Esophagus muscularis mucosa (tissue), 4 donors: ENCODE results near the gene TEKTIP1. TPM values are rescaled to one million over a fixed set of nuclear protein-coding genes. Genes with fewer than 3 reads are reported as not detected.

Source experiments
- DNase-seq: peaks from one replicate; pipeline ENCODE4 v3.0.0-alpha.2; 2017; ENCODE audit errors: extremely low spot score
- H3K27ac ChIP-seq, 4 donors: fragments of 200-600 bp; sonication (generic); replicated peaks in 1 of 4; 1 replicate in 3 of 4; 2 replicates in 1 of 4; pipeline ENCODE4 v1.5.1; 2016 to 2019; ENCODE audit warnings: mild to moderate bottlenecking in 1 of 4
- H3K27me3 ChIP-seq, 4 donors: fragments of 200-600 bp; sonication (generic); one replicate each; pipeline versions ENCODE4 v1.5.1 to v1.6.0; 2016 to 2019
- H3K36me3 ChIP-seq, 4 donors: fragments of 200-600 bp; sonication (generic); one replicate each; pipeline ENCODE4 v1.5.1; 2016 to 2019
- H3K4me1 ChIP-seq, 4 donors: fragments of 200-600 bp; sonication (generic); one replicate each; pipeline ENCODE4 v1.5.1; 2016 to 2019
- H3K4me3 ChIP-seq, 4 donors: fragments of 200-600 bp; sonication (generic); 1 replicate in 2 of 4; 2 replicates in 2 of 4; pipeline ENCODE4 v1.5.1; 2016 to 2019; ENCODE audit warnings: mild to moderate bottlenecking in 4 of 4, moderate library complexity in 1 of 4
- H3K9me3 ChIP-seq, 4 donors: fragments of 200-600 bp; sonication (generic); 1 replicate in 3 of 4; 2 replicates in 1 of 4; pipeline ENCODE4 v1.5.1; 2016 to 2019
- CTCF ChIP-seq, 3 experiments: fragments of 200-600 bp in 2 of 3; fragments of 450-650 bp in 1 of 3; sonication (generic) in 2 of 3; IDR thresholded peaks; one replicate each; pipeline ENCODE4 v1.5.1; 2017 to 2019; ENCODE audit warnings: antibody characterized with exemption in 3 of 3, mild to moderate bottlenecking in 2 of 3, moderate library complexity in 1 of 3
- EP300 ChIP-seq: sonication (generic); formaldehyde crosslinking; IDR thresholded peaks from one replicate; pipeline ENCODE4 v1.6.1; 2017; ENCODE audit warnings: antibody characterized with exemption
- POLR2A ChIP-seq: fragments of 450-650 bp; IDR thresholded peaks from one replicate; pipeline ENCODE4 v1.6.1; 2017; ENCODE audit warnings: antibody characterized with exemption, moderate library complexity, mild to moderate bottlenecking, low read depth
- POLR2AphosphoS5 ChIP-seq, 2 donors: sonication (generic); formaldehyde crosslinking; IDR thresholded peaks; one replicate each; pipeline ENCODE4 v1.6.1; 2017; ENCODE audit warnings: antibody characterized with exemption in 2 of 2
- whole genome bisulfite sequencing: methylation state at CpG from one replicate; pipeline ENCODE4 v1.1.5; 2018; 5-methylcytosine and 5-hydroxymethylcytosine counted together
- intact Hi-C: fragments of 100-400 bp; cut with DNase I; formaldehyde crosslinking; loops from one replicate; pipeline ENCODE4 v1.15.1; 2023
- total RNA-seq, 4 donors: library from RNA; depleted of rRNA; stranded (reverse); fragments of >200 nt; gene quantifications; one replicate each; pipeline versions ENCODE4 v1.1.0 to v1.2.1, GENCODE V29; 2016

Gene TEKTIP1
- total RNA-seq, 4 donors from 2014 or later = not detected

- WGBS = no CpG with 5 or more reads among the region's 9 CpGs
- TF ChIP-seq CTCF (IDR thresholded peaks at IDR 0.05) = no peak
- no peak for TF ChIP-seq POLR2AphosphoS5 (IDR thresholded peaks at IDR 0.05)
- no peak for TF ChIP-seq POLR2A
- no peak for TF ChIP-seq EP300
Observed at GRCh38 chr19:3544058-3544376, 5.0 kb downstream of the TEKTIP1 start.

GRCh38 chr19:3544742-3545668, 6.0 kb downstream of the TEKTIP1 start:
- Histone ChIP-seq H3K4me3 (no peak overlapping the region), H3K27me3 (no peaks in the 10 kb centered on the region), H3K4me1 (peaks cover 0 to 27% (median 11%) of the 10 kb centered on the region in 4 donors), H3K36me3 (peaks cover 0 to 57% (median 48%) of the 10 kb centered on the region in 4 donors), H3K9me3 (no peaks in the 10 kb centered on the region), H3K27ac (no peak overlapping the region)
- DNase-seq = no peak
- TF ChIP-seq CTCF (IDR thresholded peaks at IDR 0.05) = peak; percentile 94 to 99 (median 95)
- no peak for TF ChIP-seq POLR2A
- peak in 1 of 2 donors; percentile 36 for TF ChIP-seq POLR2AphosphoS5 (IDR thresholded peaks at IDR 0.05)
- intact Hi-C loops = loop anchor here (1.0 to 5.0 kb wide), 2 partner anchors 73 to 162 kb away; partner anchors contain the start of gene TJP3
- WGBS = 45% methylated on average over 14 of the region's 30 CpGs

More at GRCh38 chr19:3544058-3544376, 5.0 kb downstream of the TEKTIP1 start:
- intact Hi-C loops = no loop called here
- Histone ChIP-seq H3K9me3 (no peaks in the 10 kb centered on the region), H3K27me3 (no peaks in the 10 kb centered on the region), H3K4me1 (peaks cover 0 to 27% (median 13%) of the 10 kb centered on the region in 4 donors), H3K36me3 (peaks cover 0 to 57% (median 49%) of the 10 kb centered on the region in 4 donors), H3K27ac (no peak overlapping the region), H3K4me3 (no peak overlapping the region)
- DNase-seq = no peak

GRCh38 chr19:3545669-3546034, 6.7 kb downstream of the TEKTIP1 start:
- Histone ChIP-seq H3K27me3 (no peaks in the 10 kb centered on the region), H3K4me1 (peaks cover 0 to 27% (median 11%) of the 10 kb centered on the region in 4 donors), H3K9me3 (no peaks in the 10 kb centered on the region), H3K4me3 (no peak overlapping the region), H3K27ac (no peak overlapping the region), H3K36me3 (peaks cover 0 to 59% (median 50%) of the 10 kb centered on the region in 4 donors)
- DNase-seq = no peak
- TF ChIP-seq POLR2AphosphoS5 (IDR thresholded peaks at IDR 0.05) = no peak
- TF ChIP-seq EP300 = no peak
- TF ChIP-seq CTCF (IDR thresholded peaks at IDR 0.05) = no peak
- WGBS = 74% methylated on average over 10 of the region's 10 CpGs
- intact Hi-C loops = loop anchor here (1.0 to 5.0 kb wide), 2 partner anchors 73 to 162 kb away; partner anchors contain the start of gene TJP3

GRCh38 chr19:3546119-3546518, 7.1 kb downstream of the TEKTIP1 start:
- 94% methylated on average over 19 of the region's 23 CpGs for WGBS
- H3K9me3 ChIP-seq = no peaks in the 10 kb centered on the region
- peaks cover 0 to 63% (median 52%) of the 10 kb centered on the region in 4 donors for H3K36me3 ChIP-seq
- H3K4me1 ChIP-seq = peaks cover 0 to 27% (median 11%) of the 10 kb centered on the region in 4 donors
- H3K4me3 ChIP-seq = no peak overlapping the region
- intact Hi-C loops = loop anchor here (5.0 kb wide), 1 partner anchor 161 kb away; the partner anchor contains the start of gene TJP3
- H3K27me3 ChIP-seq = no peaks in the 10 kb centered on the region
- H3K27ac ChIP-seq = no peak overlapping the region
- TF ChIP-seq POLR2AphosphoS5 (IDR thresholded peaks at IDR 0.05) (no peak), EP300 (no peak), POLR2A (no peak), CTCF (IDR thresholded peaks at IDR 0.05) (no peak)
- no peak for DNase-seq
